SW480 (cell line): ENCODE data around the gene VIP.

Source experiments
- DNase-seq: peaks from one replicate; pipeline ENCODE4 v3.0.0-alpha.2; 2016; ENCODE audit warnings: low spot score

Gene VIP

GRCh38 chr6:152783217-152783878, 32.8 kb downstream of the VIP start:
- DNase-seq: no peak

GRCh38 chr6:152794696-152795095, 44.1 kb downstream of the VIP start:
- DNase-seq: no peak

- no peak for DNase-seq
Measured at GRCh38 chr6:152804150-152804549, 53.6 kb downstream of the VIP start.
